ENCODE measurements around the gene PPP1CA.

The PPP1CA gene

DNA sequence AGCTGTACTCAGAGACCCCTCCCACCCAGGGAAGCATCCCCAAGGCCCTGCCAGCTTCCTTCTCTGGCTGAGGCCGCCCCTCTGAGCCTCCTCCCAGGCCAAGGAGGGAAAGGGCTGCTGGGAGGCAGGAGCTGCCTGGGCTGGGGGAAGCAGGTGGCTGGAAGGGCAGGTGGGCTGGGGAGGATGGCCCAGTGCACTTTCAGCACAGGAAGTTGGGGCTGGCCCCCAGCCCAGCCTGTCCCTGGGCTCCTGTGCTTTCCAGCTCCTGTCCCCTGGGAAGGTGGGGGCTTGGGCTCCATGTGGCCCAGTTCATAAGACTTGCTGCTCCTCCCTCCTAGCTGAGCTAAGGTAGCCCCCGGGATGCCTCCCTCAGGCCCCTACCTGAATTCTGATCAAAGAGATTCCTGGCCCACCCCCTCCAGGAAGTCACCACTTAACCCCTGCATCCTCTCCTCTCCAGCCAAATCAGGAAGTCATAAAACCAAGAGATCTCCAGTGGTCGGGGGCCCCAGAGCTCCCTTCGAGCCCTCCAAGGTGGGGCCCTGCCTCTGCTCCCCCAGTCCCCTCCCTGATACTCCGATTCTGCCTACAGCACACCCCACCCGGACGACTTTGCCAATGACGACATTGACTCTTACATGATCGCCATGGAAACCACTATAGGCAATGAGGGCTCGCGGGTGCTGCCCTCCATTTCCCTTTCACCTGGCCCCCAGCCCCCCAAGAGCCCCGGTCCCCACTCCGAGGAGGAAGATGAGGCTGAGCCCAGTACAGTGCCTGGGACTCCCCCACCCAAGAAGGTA lies 4.9 kb downstream of the PPP1CA start:
- Mint-ChIP-seq H3K27me3 (no peaks in the 10 kb centered on the region), H3K27ac (peak overlapping the region; percentile 84), H3K4me3 (no peak overlapping the region), H3K9me3 (no peaks in the 10 kb centered on the region), H3K36me3 (peaks cover 34 to 35% of the 10 kb centered on the region in 2 donors), H3K4me1 (peaks cover 31 to 57% of the 10 kb centered on the region in 2 donors)
- ATAC-seq (replicated peaks) (no peak), DNase-seq (no peak)

DNA sequence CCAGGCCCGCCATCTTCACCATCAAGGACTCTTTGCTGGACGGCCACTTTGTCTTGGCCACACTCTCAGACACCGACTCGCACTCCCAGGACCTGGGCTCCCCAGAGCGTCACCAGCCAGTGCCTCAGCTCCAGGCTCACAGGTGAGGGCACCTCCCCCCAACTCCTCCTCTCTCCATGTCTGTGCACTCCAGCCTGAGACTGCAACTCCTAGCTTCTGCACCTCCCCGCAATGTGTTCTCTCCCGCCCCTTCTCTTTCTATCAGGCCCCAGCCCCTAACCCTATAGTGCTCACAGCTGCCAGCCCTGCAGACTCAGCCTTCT lies 5.4 kb downstream of the PPP1CA start:
- H3K9me3 Mint-ChIP-seq = no peaks in the 10 kb centered on the region
- no peak overlapping the region for H3K4me3 Mint-ChIP-seq
- H3K27ac Mint-ChIP-seq = no peak overlapping the region
- peaks cover 34 to 35% of the 10 kb centered on the region in 2 donors for H3K36me3 Mint-ChIP-seq
- no peak for ATAC-seq (replicated peaks)
- DNase-seq = no peak
- no peaks in the 10 kb centered on the region for H3K27me3 Mint-ChIP-seq
- H3K4me1 Mint-ChIP-seq = peaks cover 32 to 62% of the 10 kb centered on the region in 2 donors

DNA sequence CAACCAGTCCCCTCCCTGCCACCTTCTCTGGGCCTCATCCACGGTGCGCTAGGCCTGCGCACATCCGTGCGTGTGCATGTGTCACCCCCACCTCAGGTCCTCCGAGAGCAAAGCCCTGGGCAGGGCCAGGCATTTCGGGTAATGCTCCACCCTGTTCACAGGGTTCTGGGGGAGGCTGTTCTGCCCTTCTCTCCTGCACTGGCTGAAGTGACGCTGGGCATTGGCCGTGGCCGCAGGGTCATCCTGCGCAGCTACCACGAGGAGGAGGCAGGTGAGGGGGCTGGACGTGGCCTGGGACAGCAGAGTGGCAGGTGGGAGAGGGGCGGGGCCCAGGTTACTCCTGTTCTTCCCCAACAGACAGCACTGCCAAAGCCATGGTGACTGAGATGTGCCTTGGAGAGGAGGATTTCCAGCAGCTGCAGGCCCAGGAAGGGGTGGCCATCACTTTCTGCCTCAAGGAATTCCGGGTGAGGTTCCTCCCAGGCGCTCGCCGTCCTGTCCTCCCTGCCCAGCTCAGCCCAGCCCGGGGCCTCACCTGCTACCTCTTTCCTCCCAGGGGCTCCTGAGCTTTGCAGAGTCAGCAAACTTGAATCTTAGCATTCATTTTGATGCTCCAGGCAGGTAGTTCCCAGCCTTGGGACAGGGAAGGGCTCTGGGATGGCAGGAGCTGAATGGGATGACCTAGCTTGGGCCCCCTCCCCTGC lies 6.0 kb downstream of the PPP1CA start:
- peak overlapping the region; percentile 79 for H3K27ac Mint-ChIP-seq
- ATAC-seq (replicated peaks) (no peak), DNase-seq (no peak)
- peaks cover 34 to 64% of the 10 kb centered on the region in 2 donors for H3K4me1 Mint-ChIP-seq
- no peaks in the 10 kb centered on the region for H3K27me3 Mint-ChIP-seq
- H3K36me3 Mint-ChIP-seq = peaks cover 33 to 34% of the 10 kb centered on the region in 2 donors
- H3K9me3 Mint-ChIP-seq = no peaks in the 10 kb centered on the region
- no peak overlapping the region for H3K4me3 Mint-ChIP-seq

DNA sequence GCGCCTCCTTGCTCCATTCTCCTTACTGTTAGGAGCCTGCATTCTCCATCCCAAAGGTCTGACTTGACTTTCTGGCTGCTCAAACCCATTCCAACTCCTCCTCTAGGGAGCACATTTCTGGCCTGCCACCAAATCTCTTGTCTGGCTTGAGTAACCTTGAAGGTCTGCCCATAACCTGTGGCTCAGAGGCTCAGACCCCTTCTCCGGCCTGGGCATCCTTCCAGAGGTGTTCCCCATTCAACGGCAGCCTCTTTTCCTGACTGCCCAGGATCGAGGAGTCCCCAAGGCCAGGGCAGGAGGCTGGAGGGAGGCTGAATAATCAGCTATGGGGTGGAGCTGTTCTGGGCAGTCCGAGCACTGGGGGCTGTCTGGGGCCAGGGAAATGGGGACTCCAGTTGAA lies 7.7 kb downstream of the PPP1CA start:
- ATAC-seq (replicated peaks) (no peak), DNase-seq (no peak)
- Mint-ChIP-seq H3K4me1 (peaks cover 37 to 68% of the 10 kb centered on the region in 2 donors), H3K36me3 (peaks cover 25 to 26% of the 10 kb centered on the region in 2 donors), H3K27me3 (no peaks in the 10 kb centered on the region), H3K27ac (no peak overlapping the region), H3K9me3 (no peaks in the 10 kb centered on the region), H3K4me3 (peak overlapping the region; percentile 18 to 32)

DNA sequence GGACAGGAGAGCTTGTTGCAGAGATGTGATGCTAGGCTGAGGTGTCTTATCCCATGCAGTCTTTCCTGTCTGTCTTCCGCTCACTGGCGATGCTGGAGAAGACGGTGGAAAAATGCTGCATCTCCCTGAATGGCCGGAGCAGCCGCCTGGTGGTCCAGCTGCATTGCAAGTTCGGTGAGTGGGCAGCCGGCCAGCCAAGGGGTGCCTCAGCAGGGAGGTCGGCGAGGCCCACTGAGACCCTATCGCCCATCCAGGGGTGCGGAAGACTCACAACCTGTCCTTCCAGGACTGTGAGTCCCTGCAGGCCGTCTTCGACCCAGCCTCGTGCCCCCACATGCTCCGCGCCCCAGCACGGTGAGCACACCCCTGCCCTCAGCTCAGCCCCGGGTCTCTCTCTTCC lies 8.2 kb downstream of the PPP1CA start:
- no peak for ATAC-seq (replicated peaks)
- Mint-ChIP-seq H3K4me1 (peaks cover 40 to 67% of the 10 kb centered on the region in 2 donors), H3K27me3 (no peaks in the 10 kb centered on the region), H3K27ac (no peak overlapping the region), H3K36me3 (peaks cover 25% of the 10 kb centered on the region in 2 donors), H3K9me3 (no peaks in the 10 kb centered on the region), H3K4me3 (peak overlapping the region; percentile 18 to 32)
- no peak for DNase-seq

DNA sequence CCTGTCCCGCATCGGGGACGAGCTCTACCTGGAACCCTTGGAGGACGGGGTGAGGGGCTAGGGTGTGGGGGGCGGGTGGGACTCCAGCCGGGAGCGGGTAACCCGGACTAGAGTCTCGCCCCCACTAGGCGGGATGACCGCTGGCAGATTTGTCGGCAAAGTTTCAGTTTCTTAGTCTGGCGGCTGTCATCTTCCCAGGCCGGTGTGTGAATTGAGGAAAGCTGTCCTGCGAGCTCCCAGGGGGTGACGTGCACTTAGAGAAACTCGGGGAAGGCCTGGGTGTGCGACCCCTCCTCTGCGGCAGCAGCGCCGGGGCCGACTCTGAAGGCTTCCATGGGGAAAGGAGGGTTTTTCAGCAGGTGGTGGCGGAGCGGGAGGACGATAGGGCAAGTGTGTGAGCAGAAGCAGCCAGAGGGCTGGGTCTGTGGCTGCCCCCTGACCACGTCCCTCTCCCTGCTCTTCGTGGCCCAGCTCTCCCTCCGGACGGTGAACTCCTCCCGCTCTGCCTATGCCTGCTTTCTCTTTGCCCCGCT lies 9.4 kb downstream of the PPP1CA start:
- H3K4me3 Mint-ChIP-seq = peak overlapping the region; percentile 94 to 96
- H3K27ac Mint-ChIP-seq = peak overlapping the region; percentile 92
- H3K9me3 Mint-ChIP-seq = no peaks in the 10 kb centered on the region
- no peaks in the 10 kb centered on the region for H3K27me3 Mint-ChIP-seq
- peaks cover 15 to 19% of the 10 kb centered on the region in 2 donors for H3K36me3 Mint-ChIP-seq
- DNase-seq (no peak), ATAC-seq (replicated peaks) (peak; percentile 6 to 9)
- peaks cover 34 to 60% of the 10 kb centered on the region in 2 donors for H3K4me1 Mint-ChIP-seq

DNA sequence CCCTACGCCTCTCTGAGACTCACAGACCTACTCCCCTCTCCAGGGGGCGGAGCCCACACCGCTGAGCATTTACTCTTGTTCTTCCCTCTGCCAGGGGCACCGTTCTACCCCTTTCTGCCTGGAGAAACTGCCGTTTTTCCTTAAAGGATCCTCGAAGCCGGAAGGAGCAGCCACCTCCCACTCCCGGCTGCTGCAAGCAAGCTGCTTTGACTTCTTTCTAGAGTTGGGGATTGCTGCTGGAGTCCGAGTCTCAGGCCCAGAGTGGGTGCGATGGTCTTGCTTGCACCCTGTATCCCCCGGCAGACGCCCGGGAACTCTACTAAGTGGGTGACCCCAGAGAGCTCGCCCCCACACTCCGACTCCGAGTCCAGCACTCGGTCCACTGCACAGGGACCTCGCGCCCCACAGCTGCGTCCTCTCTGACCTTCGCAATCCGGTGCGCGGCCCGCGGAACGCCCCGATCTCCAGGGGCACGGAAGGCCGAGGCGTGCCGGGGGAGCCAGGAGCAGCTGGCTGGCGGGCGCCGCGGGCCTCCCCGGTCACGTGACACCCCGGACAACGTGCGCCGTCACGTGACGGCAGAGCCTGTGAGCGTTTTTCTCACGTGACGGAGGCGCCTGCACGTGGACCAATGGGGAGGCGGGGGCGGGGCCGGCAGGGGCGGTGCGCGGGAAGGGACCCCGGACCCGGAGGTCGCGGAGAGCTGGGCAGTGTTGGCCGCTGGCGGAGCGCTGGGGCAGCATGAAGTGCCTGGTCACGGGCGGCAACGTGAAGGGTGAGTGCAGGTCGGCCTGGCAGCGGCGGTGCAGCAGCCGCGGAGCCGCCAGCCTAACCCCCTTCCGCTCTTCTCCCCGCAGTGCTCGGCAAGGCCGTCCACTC lies 10.1 kb downstream of the PPP1CA start, which contains the start of gene RAD9A:
Gene RAD9A, plus strand, starts transcription at position 683 of the 879 bp plus-strand sequence. Its CDS starts 59 bp downstream, at position 742.
- Mint-ChIP-seq H3K36me3 (peaks cover 11 to 13% of the 10 kb centered on the region in 2 donors), H3K4me3 (peak within 1 kb of the TSS; percentile 94 to 96), H3K4me1 (peaks cover 31 to 59% of the 10 kb centered on the region in 2 donors), H3K27me3 (no peaks in the 10 kb centered on the region), H3K27ac (peak within 1 kb of the TSS; percentile 92), H3K9me3 (no peaks in the 10 kb centered on the region)
- DNase-seq = peak; percentile 89
- peak; percentile 73 to 82 for ATAC-seq (replicated peaks)

DNA sequence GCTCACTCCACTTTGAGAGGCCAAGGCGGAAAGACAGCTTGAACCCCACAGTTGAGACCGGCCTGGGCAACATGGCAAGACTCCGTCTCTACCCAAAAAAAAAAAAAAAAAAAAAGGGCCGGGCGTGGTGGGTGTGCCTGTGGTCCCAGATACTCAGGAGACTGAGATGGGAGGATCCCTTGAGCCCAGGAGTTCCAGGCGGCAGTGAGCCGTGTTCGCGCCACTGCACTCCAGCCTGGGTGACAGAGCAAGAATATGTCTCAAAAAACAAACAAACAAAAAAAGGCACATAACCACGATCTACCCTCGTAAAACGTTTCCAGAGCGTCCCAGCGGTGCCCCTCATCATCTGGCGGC lies 10.7 kb downstream of the PPP1CA start:
- Mint-ChIP-seq H3K27ac (peak overlapping the region; percentile 92), H3K27me3 (no peaks in the 10 kb centered on the region), H3K4me1 (peaks cover 28 to 53% of the 10 kb centered on the region in 2 donors), H3K9me3 (no peaks in the 10 kb centered on the region), H3K36me3 (peaks cover 8 to 11% of the 10 kb centered on the region in 2 donors), H3K4me3 (peak overlapping the region; percentile 94 to 96)
- ATAC-seq (replicated peaks) (no peak), DNase-seq (no peak)

DNA sequence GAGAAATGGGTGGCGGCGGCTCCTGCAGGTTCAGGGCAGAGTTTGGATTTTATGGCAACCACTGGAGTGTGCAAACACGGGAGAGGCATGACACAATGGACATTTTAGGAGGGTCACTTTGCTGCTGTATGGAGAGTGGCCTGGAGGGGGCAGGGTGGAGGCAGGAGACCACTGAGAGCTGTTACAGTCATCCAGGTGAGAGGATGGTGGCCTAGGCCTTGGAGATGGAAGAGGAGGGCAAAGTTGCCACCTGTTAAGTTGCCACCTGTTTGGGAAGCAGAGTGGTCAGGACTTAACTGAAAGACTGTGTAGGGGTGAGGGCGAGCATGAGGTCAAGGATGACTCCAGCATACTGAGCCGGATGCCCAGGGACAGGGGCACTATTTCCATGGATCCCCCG lies 12.2 kb downstream of the PPP1CA start:
- ATAC-seq (replicated peaks) (peak; percentile 37 to 48), DNase-seq (no peak)
- no peaks in the 10 kb centered on the region for H3K27me3 Mint-ChIP-seq
- no peaks in the 10 kb centered on the region for H3K9me3 Mint-ChIP-seq
- peaks cover 28 to 52% of the 10 kb centered on the region in 2 donors for H3K4me1 Mint-ChIP-seq
- H3K4me3 Mint-ChIP-seq = peak overlapping the region; percentile 33 to 69
- peak overlapping the region; percentile 53 for H3K27ac Mint-ChIP-seq
- H3K36me3 Mint-ChIP-seq = peaks cover 7 to 8% of the 10 kb centered on the region in 2 donors

DNA sequence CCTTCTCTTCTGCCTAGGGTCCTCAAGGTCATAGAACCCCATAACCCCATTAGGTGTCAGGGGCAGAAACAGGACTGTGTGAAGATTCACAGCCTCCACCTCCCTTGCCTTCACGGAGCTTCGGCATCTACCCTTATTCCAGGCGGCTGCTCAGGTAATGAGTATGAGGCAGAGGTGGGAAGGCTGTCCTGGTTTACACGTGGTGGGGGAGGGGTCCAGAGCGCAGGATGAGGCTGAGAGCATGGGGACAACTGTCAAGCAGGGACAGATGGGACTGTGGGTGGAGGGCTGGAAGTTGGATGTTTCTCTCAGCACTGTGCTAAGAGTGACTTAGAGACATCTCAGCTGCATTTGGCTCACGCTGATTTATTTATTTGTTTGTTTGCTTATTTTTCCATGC lies 14.1 kb downstream of the PPP1CA start:
- H3K27ac Mint-ChIP-seq = no peak overlapping the region
- H3K4me1 Mint-ChIP-seq = peaks cover 19 to 41% of the 10 kb centered on the region in 2 donors
- peaks cover 1 to 3% of the 10 kb centered on the region in 2 donors for H3K36me3 Mint-ChIP-seq
- H3K9me3 Mint-ChIP-seq = no peaks in the 10 kb centered on the region
- no peak for ATAC-seq (replicated peaks)
- DNase-seq = no peak
- H3K27me3 Mint-ChIP-seq = no peaks in the 10 kb centered on the region
- no peak overlapping the region for H3K4me3 Mint-ChIP-seq

DNA sequence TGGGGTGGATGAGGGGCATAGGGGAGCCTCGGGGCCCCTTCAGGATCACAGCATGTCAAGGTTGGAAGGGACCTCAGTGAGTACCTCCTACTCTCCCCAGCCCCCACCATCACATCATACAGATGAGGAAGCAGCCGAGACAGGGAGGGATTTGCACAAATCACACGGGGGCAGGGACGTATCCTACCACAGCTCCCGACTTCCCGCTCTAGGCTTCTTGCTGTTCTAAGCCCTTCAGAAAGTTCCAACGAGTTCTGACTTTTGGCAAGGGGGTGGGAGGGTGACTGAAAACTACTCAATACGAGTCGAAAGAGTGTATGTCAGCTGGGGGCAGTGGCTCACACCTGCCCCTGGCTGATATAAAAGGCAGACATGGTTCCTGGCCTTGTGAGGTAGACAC lies 14.6 kb downstream of the PPP1CA start:
- peaks cover 21 to 41% of the 10 kb centered on the region in 2 donors for H3K4me1 Mint-ChIP-seq
- peaks cover 1 to 3% of the 10 kb centered on the region in 2 donors for H3K36me3 Mint-ChIP-seq
- H3K4me3 Mint-ChIP-seq = no peak overlapping the region
- H3K27me3 Mint-ChIP-seq = no peaks in the 10 kb centered on the region
- H3K27ac Mint-ChIP-seq = no peak overlapping the region
- no peak for ATAC-seq (replicated peaks)
- H3K9me3 Mint-ChIP-seq = no peaks in the 10 kb centered on the region
- no peak for DNase-seq

DNA sequence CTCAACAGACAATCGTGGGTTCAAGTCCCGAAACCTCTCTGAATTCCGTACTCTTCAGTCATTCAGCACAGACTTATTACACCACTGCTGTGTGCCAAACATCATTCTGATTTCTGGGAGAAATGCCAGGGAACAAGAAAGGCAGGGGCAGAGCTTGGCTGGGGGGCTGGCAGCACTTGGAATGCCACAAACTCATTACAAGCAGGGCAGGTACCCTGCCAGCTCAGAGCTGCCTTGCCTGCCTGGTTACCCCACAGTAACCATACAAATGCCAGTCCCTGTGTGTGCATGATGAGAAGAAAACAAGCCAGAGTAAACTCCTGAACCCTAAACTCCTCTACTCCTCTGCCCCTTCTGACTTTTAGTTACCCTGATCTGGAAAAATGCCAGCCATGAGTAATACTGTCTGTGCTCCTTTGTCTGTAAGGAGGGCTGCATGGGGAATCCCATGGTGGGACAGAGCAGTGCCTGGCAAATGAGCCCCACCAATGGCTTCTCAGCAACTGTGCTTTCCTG lies 16.7 kb downstream of the PPP1CA start:
- H3K4me1 Mint-ChIP-seq = peaks cover 24 to 45% of the 10 kb centered on the region in 2 donors
- no peak for ATAC-seq (replicated peaks)
- no peak overlapping the region for H3K4me3 Mint-ChIP-seq
- peaks cover 0 to 3% of the 10 kb centered on the region in 2 donors for H3K36me3 Mint-ChIP-seq
- H3K27me3 Mint-ChIP-seq = no peaks in the 10 kb centered on the region
- H3K9me3 Mint-ChIP-seq = no peaks in the 10 kb centered on the region
- H3K27ac Mint-ChIP-seq = no peak overlapping the region
- no peak for DNase-seq

DNA sequence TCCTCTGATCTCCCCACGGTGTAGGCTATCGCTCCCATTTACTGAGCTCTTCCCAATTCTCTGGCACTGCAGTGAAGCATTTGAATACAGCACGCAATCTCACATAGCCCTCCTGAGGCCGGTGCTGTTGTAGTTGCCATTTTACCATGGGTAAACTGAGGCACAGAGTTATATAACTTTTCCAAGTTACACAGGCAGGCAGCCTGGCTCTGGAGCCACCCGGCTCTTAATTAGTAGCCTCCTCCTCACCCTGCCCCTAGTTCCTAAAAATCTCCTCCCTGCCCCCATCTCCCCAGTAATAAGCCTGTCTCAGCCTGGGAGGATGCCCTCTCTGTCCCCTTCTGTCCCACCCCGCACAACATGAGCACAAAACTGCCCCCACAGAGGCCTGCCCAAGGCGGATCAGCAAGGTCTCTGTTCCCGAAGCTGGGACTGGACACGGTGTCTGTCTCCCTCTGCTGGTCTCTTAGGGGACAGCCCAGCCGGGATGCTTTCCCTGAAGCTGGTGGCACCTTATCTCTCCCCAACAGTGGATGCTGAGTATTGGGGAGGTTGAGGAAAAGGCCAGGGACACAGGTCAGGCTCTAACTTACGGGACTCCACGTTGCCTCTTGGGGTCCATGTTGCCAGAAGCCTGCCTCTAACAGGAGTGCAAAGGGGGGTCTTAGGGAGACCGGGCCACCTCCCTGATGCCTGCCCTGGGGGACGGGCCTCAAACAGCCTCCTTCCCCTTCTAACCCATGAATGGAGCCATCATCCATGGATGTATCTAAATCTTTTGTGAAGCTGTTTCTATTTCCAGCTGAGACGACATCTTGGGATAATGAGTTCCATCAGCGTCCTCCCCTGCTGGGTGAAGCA lies 19.2 kb downstream of the PPP1CA start:
- Mint-ChIP-seq H3K27ac (peak overlapping the region; percentile 94), H3K27me3 (no peaks in the 10 kb centered on the region)

More for the DNA sequence above, 19.2 kb downstream of the PPP1CA start:
- Mint-ChIP-seq H3K9me3 (no peaks in the 10 kb centered on the region), H3K4me3 (peak overlapping the region; percentile 7 to 68), H3K4me1 (peaks cover 27 to 50% of the 10 kb centered on the region in 2 donors), H3K36me3 (no peaks in the 10 kb centered on the region)
- DNase-seq (peak; percentile 82), ATAC-seq (replicated peaks) (peak; percentile 77 to 83)
